ENCODE data around the gene SERPINB1. TPM values are rescaled to one million over a fixed set of nuclear protein-coding genes. Genes with fewer than 3 reads are reported as not detected.

SERPINB1 gene
- total RNA-seq, 4 donors from 2014 or later = 7.7 to 28.2 (median 17.2) TPM

- no peak for TF ChIP-seq POLR2A (IDR thresholded peaks at IDR 0.05)
- intact Hi-C loops (cut with DNase I; ENCODE audit: low total_unique reads) = no loop called here
- no peak overlapping the region for H3K27ac ChIP-seq
- no peaks in the 10 kb centered on the region for H3K36me3 ChIP-seq
- H3K4me1 ChIP-seq = no peaks in the 10 kb centered on the region
- DNase-seq = no peak
- H3K4me3 ChIP-seq = no peak overlapping the region
- no peaks in the 10 kb centered on the region for H3K9me3 ChIP-seq
- H3K27me3 ChIP-seq = no peaks in the 10 kb centered on the region
Observed at GRCh38 chr6:2782825-2783187, 58.9 kb downstream of the SERPINB1 start.

GRCh38 chr6:2782356-2782708 lies 59.3 kb downstream of the SERPINB1 start:
- TF ChIP-seq POLR2A (IDR thresholded peaks at IDR 0.05) = no peak
- TF ChIP-seq CTCF (IDR thresholded peaks at IDR 0.05) = no peak
- Histone ChIP-seq H3K27me3 (no peaks in the 10 kb centered on the region), H3K36me3 (no peaks in the 10 kb centered on the region), H3K27ac (no peak overlapping the region), H3K4me1 (no peaks in the 10 kb centered on the region), H3K9me3 (no peaks in the 10 kb centered on the region), H3K4me3 (no peak overlapping the region)
- DNase-seq = no peak
- intact Hi-C loops (cut with DNase I; ENCODE audit: low total_unique reads) = no loop called here

Small RNA genes within 50 kb of the gene (microRNA-seq; reads per million reads assigned to microRNA genes)
- gene MIR4645 (ENCODE audit: borderline microRNAs expressed, borderline replicate concordance) = 1.5 reads per million

Small RNA genes within 50 kb of the gene (small RNA-seq; reads per million reads assigned to genes)
- gene MIR4645 = not detected

Other genes with a start within 250 kb of the SERPINB1 start
- gene MYLK4, start 90.9 kb downstream of the SERPINB1 start, total RNA-seq = 1 to 10 TPM; 1.2 to 6.4 (median 1.3) TPM
- gene WRNIP1, start 76.5 kb downstream of the SERPINB1 start, total RNA-seq = 10 to 100 TPM; 34.1 to 50.5 (median 41.7) TPM
- 10 to 100 TPM in 2 of 4 donors, 1 to 10 TPM in 2; 8.7 to 17.7 (median 10.8) TPM for gene SERPINB9, start 61.4 kb upstream of the SERPINB1 start, total RNA-seq
- 100 to 1,000 TPM in 3 of 4 donors, 10 to 100 TPM in 1; 84.9 to 266 (median 203) TPM for gene SERPINB6, start 129.7 kb upstream of the SERPINB1 start, total RNA-seq
- gene NQO2, start 158.0 kb upstream of the SERPINB1 start, total RNA-seq = 10 to 100 TPM in 3 of 4 donors, 1 to 10 TPM in 1; 7.8 to 50.3 (median 21.6) TPM
- gene RIPK1, start 226.6 kb upstream of the SERPINB1 start, total RNA-seq = 10 to 100 TPM; 11.5 to 35.0 (median 30.1) TPM

Data from uterus (tissue), 4 donors.